Naive thymus-derived CD8-positive, alpha-beta T cell (primary cell): ENCODE results near the gene SYCP2L. TPM values are rescaled to one million over a fixed set of nuclear protein-coding genes. Genes with fewer than 3 reads are reported as not detected.
"Not testable (repeated sequence)": the region's sequence is repeated elsewhere in the genome, so short reads cannot be mapped to it uniquely, and the experiment has no call there.

Experiments
- ATAC-seq, 2 donors: fragments of 150-1000 bp; cut with Tn5 transposase in 1 of 2; sonication (Bioruptor Pico), chemical (Tn5 transposase) in 1 of 2; 1 replicate in 1 of 2; 2 replicates in 1 of 2; pipeline ENCODE4 v1.10.0; 2021; ENCODE audit warnings: mild to moderate bottlenecking in 2 of 2, moderate library complexity in 2 of 2
- POLR2A ChIA-PET: fragments of 350-600 bp; sonication (Branson Sonifier 250); formaldehyde crosslinking; loops from one replicate; lab custom pipeline; 2021; ENCODE audit warnings: antibody characterized with exemption; lab: Charles Lee
- DNase-seq, 10 donors: peaks; one replicate each; pipeline versions ENCODE4 v3.0.0 to v3.0.0-alpha.2; 2020 to 2022
- H3K27ac Mint-ChIP-seq, 10 donors: one replicate each; pipeline ENCODE4 v1.8.0; 2020 to 2022; ENCODE audit warnings: mild to moderate bottlenecking in 10 of 10, mixed read lengths in 10 of 10, moderate library complexity in 4 of 10, inconsistent platforms in 1 of 10
- H3K27me3 Mint-ChIP-seq, 5 donors: one replicate each; pipeline ENCODE4 v1.8.0; 2021 to 2022; ENCODE audit warnings: mixed read lengths in 5 of 5
- H3K36me3 Mint-ChIP-seq, 3 donors: one replicate each; pipeline ENCODE4 v1.8.0; 2020 to 2022; ENCODE audit warnings: mixed read lengths in 3 of 3, mild to moderate bottlenecking in 2 of 3, inconsistent platforms in 1 of 3
- H3K4me1 Mint-ChIP-seq, 4 donors: one replicate each; pipeline ENCODE4 v1.8.0; 2021 to 2022; ENCODE audit warnings: mixed read lengths in 4 of 4
- H3K4me3 Mint-ChIP-seq, 10 donors: one replicate each; pipeline ENCODE4 v1.8.0; 2020 to 2022; ENCODE audit warnings: mild to moderate bottlenecking in 10 of 10, mixed read lengths in 10 of 10, moderate library complexity in 6 of 10, inconsistent platforms in 1 of 10
- H3K9me3 Mint-ChIP-seq, 9 donors: one replicate each; pipeline ENCODE4 v1.8.0; 2020 to 2022; ENCODE audit warnings: mixed read lengths in 9 of 9, mild to moderate bottlenecking in 3 of 9, inconsistent platforms in 1 of 9, moderate library complexity in 1 of 9
- polyA plus RNA-seq, 3 donors: library from polyadenylated mRNA; unstranded; fragments of 300-500 nt; fragmentation: Illumina TruSeq; gene quantifications; one replicate each; pipeline ENCODE4 v1.2.3, GENCODE V29; 2021
- total RNA-seq, 8 experiments: library from RNA in 2 of 8; stranded (reverse) in 2 of 8; gene quantifications; one replicate each; pipeline ENCODE4 v1.2.3 and lab custom pipeline; 2021 to 2026

The SYCP2L gene
- total and polyA plus RNA-seq, 5 experiments from 2014 or later = not detected

DNA sequence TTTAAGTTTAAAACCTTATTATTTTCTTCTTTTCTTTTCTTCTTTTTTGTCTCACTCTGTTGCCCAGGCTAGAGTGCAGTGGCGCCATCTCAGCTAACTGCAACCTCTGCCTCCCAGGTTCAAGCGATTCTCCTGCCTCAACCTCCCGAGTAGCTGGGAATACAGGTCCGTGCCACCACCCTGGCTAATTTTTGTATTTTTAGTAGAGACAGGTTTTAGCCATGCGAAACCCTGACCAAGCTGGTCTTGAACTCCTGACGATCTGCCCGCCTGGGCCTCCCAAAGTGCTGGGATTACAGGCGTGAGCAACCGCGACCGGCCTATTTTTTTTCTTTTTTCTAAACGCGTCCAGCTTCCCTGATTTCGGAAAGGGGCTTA, 4.6 kb upstream of the SYCP2L start:
- ATAC-seq = not testable (repeated sequence)
- Mint-ChIP-seq H3K4me3 (peak overlapping the region in 3 of 10 donors; percentile 20 to 48 (median 37)), H3K4me1 (peaks cover 3 to 25% (median 17%) of the 10 kb centered on the region in 4 donors)

GRCh38 chr6:10882657-10883171, 4.1 kb upstream of the SYCP2L start:
- peak overlapping the region in 6 of 10 donors; percentile 15 to 66 (median 26) for H3K4me3 Mint-ChIP-seq
- H3K4me1 Mint-ChIP-seq = peaks cover 4 to 29% (median 21%) of the 10 kb centered on the region in 4 donors
- peaks cover 0 to 4% (median 0%) of the 10 kb centered on the region in 3 donors for H3K36me3 Mint-ChIP-seq
- H3K27me3 Mint-ChIP-seq = peaks cover 30 to 92% (median 70%) of the 10 kb centered on the region in 5 donors
- DNase-seq = no peak
- POLR2A ChIA-PET = no interaction called here
- H3K27ac Mint-ChIP-seq = no peak overlapping the region
- peaks cover 0 to 7% (median 0%) of the 10 kb centered on the region in 9 donors for H3K9me3 Mint-ChIP-seq
- no peak for ATAC-seq

More for the DNA sequence above, 4.6 kb upstream of the SYCP2L start:
- POLR2A ChIA-PET, H3K9me3 Mint-ChIP-seq, H3K27ac Mint-ChIP-seq, H3K36me3 Mint-ChIP-seq, DNase-seq: not testable (repeated sequence)
- H3K27me3 Mint-ChIP-seq = peaks cover 28 to 88% (median 67%) of the 10 kb centered on the region in 5 donors

- Mint-ChIP-seq H3K27ac (no peak overlapping the region), H3K4me3 (peak overlapping the region in 3 of 10 donors; percentile 11 to 62 (median 14))
- DNase-seq = no peak
Observed at GRCh38 chr6:10883312-10884244, 3.3 kb upstream of the SYCP2L start.

GRCh38 chr6:10884245-10884972, 2.4 kb upstream of the SYCP2L start:
- no peak for ATAC-seq
- peaks cover 5 to 30% (median 26%) of the 10 kb centered on the region in 4 donors for H3K4me1 Mint-ChIP-seq
- H3K4me3 Mint-ChIP-seq = peak overlapping the region in 4 of 10 donors; percentile 1 to 56 (median 25)

More at GRCh38 chr6:10883312-10884244, 3.3 kb upstream of the SYCP2L start:
- H3K9me3 Mint-ChIP-seq = peaks cover 0 to 7% (median 0%) of the 10 kb centered on the region in 9 donors
- peaks cover 0 to 4% (median 0%) of the 10 kb centered on the region in 3 donors for H3K36me3 Mint-ChIP-seq
- POLR2A ChIA-PET = no interaction called here
- H3K4me1 Mint-ChIP-seq = peaks cover 5 to 30% (median 23%) of the 10 kb centered on the region in 4 donors
- peaks cover 32 to 95% (median 70%) of the 10 kb centered on the region in 5 donors for H3K27me3 Mint-ChIP-seq
- ATAC-seq = no peak

GRCh38 chr6:10886365-10886690, 524 bp upstream of the SYCP2L start:
- H3K4me1 Mint-ChIP-seq = peaks cover 5 to 30% (median 26%) of the 10 kb centered on the region in 4 donors

More at GRCh38 chr6:10884245-10884972, 2.4 kb upstream of the SYCP2L start:
- Mint-ChIP-seq H3K36me3 (peaks cover 0 to 10% (median 0%) of the 10 kb centered on the region in 3 donors), H3K27ac (no peak overlapping the region), H3K27me3 (peaks cover 33 to 95% (median 69%) of the 10 kb centered on the region in 5 donors), H3K9me3 (peaks cover 0 to 9% (median 0%) of the 10 kb centered on the region in 9 donors)
- no peak for DNase-seq
- POLR2A ChIA-PET = no interaction called here

DNA sequence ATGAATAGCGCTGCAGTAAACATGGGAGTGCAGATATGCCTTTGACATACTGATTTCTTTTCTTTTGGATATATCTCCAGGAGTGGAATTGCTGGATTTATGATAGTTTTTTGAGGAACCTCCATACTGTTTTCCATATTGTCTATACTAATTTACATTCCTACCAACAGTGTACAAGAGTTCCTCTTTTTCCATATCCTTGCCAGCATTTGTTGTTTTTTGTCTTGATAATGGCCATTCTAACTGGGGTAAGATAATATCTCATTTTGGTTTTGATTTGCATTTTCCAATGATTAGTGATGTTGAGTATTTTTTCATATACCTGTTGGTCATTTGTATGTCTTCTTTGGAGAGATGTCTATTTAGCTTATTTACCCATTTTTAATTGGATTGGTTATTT, 3.3 kb downstream of the SYCP2L start:
- POLR2A ChIA-PET = no interaction called here
- DNase-seq = no peak
- no peak for ATAC-seq
- no peak overlapping the region for H3K27ac Mint-ChIP-seq
- H3K4me3 Mint-ChIP-seq = no peak overlapping the region
- H3K9me3 Mint-ChIP-seq = peaks cover 0 to 10% (median 2%) of the 10 kb centered on the region in 9 donors
- peaks cover 0 to 20% (median 0%) of the 10 kb centered on the region in 3 donors for H3K36me3 Mint-ChIP-seq
- H3K27me3 Mint-ChIP-seq = peaks cover 36 to 82% (median 47%) of the 10 kb centered on the region in 5 donors
- peaks cover 2 to 18% (median 12%) of the 10 kb centered on the region in 4 donors for H3K4me1 Mint-ChIP-seq

More at GRCh38 chr6:10886365-10886690, 524 bp upstream of the SYCP2L start:
- DNase-seq, POLR2A ChIA-PET, ATAC-seq, H3K27ac Mint-ChIP-seq, H3K9me3 Mint-ChIP-seq: not testable (repeated sequence)
- Mint-ChIP-seq H3K4me3 (peak overlapping the region in 2 of 10 donors; percentile 64 to 77), H3K27me3 (peaks cover 35 to 95% (median 62%) of the 10 kb centered on the region in 5 donors), H3K36me3 (peaks cover 0 to 13% (median 0%) of the 10 kb centered on the region in 3 donors)

DNA sequence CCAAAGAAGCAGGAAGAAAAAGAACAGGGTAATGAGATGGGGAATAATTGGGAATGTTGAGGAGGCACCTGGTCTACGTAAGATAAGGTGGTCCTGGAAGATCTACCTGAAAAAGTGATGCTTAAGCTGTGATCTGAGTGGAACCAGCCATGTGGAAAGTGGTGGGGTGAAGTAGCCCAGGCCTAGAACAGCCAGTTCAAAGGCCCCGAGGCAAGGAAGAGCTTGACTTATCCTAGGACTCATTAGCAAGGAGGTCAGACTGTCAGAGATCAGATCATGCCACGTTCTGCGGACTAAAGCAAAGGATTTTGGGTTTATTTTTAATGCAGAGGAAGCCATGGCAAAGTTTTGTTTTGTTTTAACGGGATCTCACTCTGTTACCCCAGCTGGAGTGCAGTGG, 5.1 kb downstream of the SYCP2L start:
- DNase-seq (no peak), ATAC-seq (no peak)
- no peak overlapping the region for H3K4me3 Mint-ChIP-seq
- H3K4me1 Mint-ChIP-seq = peaks cover 2 to 12% (median 8%) of the 10 kb centered on the region in 4 donors
- H3K27ac Mint-ChIP-seq = peak overlapping the region in 1 of 10 donors; percentile 2
- peaks cover 0 to 10% (median 2%) of the 10 kb centered on the region in 9 donors for H3K9me3 Mint-ChIP-seq
- POLR2A ChIA-PET = no interaction called here
- H3K27me3 Mint-ChIP-seq = peaks cover 30 to 72% (median 43%) of the 10 kb centered on the region in 5 donors
- H3K36me3 Mint-ChIP-seq = peaks cover 0 to 20% (median 0%) of the 10 kb centered on the region in 3 donors

DNA sequence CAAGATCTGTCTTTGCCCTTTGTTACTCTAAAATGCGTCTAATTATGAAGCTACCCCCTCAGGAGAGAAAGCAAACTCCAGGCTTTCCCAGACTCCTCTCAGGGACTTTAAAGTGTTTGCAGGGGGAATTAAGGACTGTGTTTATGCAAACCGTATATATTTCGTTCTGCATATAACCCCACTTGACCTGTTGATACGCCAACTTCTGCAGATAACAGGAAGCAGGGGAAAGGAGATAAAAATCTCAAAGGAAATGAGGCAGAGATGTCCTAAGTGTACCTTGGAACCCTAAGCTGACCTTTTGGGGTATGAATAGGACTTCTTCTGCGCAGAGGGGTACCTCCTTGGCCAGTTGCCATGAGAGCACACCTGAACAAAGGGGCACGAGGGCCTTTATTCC, 8.1 kb downstream of the SYCP2L start:
- peaks cover 0 to 5% (median 0%) of the 10 kb centered on the region in 9 donors for H3K9me3 Mint-ChIP-seq
- DNase-seq (no peak), ATAC-seq (no peak)
- H3K36me3 Mint-ChIP-seq = peaks cover 0 to 15% (median 0%) of the 10 kb centered on the region in 3 donors
- H3K4me1 Mint-ChIP-seq = no peaks in the 10 kb centered on the region
- peaks cover 17 to 42% (median 24%) of the 10 kb centered on the region in 5 donors for H3K27me3 Mint-ChIP-seq
- no peak overlapping the region for H3K27ac Mint-ChIP-seq
- H3K4me3 Mint-ChIP-seq = no peak overlapping the region
- POLR2A ChIA-PET = no interaction called here

DNA sequence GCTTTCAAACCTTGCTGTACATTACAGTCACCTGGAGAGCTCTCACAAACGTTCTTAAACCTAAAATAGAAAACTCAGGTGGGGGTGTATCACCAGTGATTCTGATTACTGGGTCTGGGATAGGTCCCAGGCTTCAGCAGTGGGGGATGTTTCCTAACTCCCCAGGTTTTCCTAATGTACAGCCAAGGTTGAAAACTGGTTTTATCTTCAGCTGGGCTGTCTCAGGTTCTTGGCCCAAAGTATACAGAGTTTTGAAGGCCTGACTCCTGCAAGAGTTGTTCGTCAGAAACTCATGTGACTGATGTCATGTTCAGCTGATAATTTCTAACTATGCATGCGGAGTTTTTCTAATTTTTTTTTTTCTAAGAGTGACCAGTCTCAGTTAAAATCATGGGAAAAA, 9.8 kb downstream of the SYCP2L start:
- Mint-ChIP-seq H3K4me3 (no peak overlapping the region), H3K27me3 (peaks cover 6 to 24% (median 13%) of the 10 kb centered on the region in 5 donors), H3K9me3 (peaks cover 0 to 4% (median 0%) of the 10 kb centered on the region in 9 donors), H3K4me1 (peaks cover 0 to 5% (median 1%) of the 10 kb centered on the region in 4 donors), H3K27ac (no peak overlapping the region), H3K36me3 (peaks cover 0 to 4% (median 3%) of the 10 kb centered on the region in 3 donors)
- ATAC-seq (no peak), DNase-seq (no peak)
- POLR2A ChIA-PET = no interaction called here

DNA sequence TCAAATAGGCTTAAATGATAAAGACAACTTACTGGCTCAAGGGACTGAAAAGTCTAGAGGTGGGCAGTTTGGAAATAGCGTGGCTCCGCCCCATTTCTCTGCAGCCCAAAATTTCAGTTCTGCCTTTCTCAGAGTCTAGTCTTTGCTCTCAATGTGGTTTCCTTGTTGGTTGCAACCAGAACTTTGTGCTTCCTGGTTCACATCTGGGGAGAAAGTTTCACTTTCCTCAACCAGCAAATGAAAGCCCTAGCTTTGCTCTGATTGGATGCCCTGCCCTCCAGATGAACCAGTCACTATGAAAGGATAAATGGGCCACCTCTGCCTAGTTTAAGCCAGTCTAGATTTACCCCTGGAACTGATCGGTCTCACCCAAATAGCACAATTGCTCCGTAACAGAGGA, 14.9 kb downstream of the SYCP2L start:
- Mint-ChIP-seq H3K4me3 (peak overlapping the region in 3 of 10 donors; percentile 8 to 57 (median 8)), H3K36me3 (peaks cover 0 to 3% (median 0%) of the 10 kb centered on the region in 3 donors), H3K27me3 (no peaks in the 10 kb centered on the region), H3K9me3 (peaks cover 0 to 4% (median 0%) of the 10 kb centered on the region in 9 donors), H3K27ac (peak overlapping the region in 3 of 10 donors; percentile 17 to 26 (median 18)), H3K4me1 (peaks cover 0 to 11% (median 6%) of the 10 kb centered on the region in 4 donors)
- no peak for ATAC-seq
- DNase-seq = no peak
- POLR2A ChIA-PET = no interaction called here

DNA sequence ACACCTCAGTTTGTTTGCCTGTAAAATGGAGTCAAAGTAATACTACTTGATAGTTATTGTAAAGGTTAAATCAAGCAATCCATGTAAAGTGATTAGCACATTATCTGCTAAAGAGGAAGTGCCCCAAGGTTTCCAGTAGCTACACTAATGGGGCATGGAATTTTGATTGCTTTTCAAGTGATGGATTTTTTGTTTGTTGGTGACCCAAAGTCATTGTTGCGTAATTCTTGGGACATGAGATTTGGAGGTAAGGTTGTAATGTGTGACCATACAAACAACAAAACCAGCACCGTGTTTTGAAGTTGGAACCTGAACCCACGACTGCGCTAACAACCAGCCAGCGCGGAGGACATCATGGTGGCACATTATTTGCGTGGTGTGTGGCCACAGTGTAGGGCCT, 17.2 kb downstream of the SYCP2L start:
- Mint-ChIP-seq H3K36me3 (peaks cover 0 to 3% (median 0%) of the 10 kb centered on the region in 3 donors), H3K27ac (no peak overlapping the region), H3K9me3 (peaks cover 0 to 4% (median 0%) of the 10 kb centered on the region in 9 donors), H3K27me3 (peaks cover 0 to 3% (median 0%) of the 10 kb centered on the region in 5 donors), H3K4me1 (peaks cover 0 to 11% (median 6%) of the 10 kb centered on the region in 4 donors), H3K4me3 (no peak overlapping the region)
- no peak for ATAC-seq
- no peak for DNase-seq
- POLR2A ChIA-PET = no interaction called here

- Mint-ChIP-seq H3K4me1 (no peaks in the 10 kb centered on the region), H3K36me3 (no peaks in the 10 kb centered on the region), H3K4me3 (no peak overlapping the region), H3K27me3 (peaks cover 0 to 11% (median 5%) of the 10 kb centered on the region in 5 donors), H3K9me3 (no peaks in the 10 kb centered on the region), H3K27ac (no peak overlapping the region)
- DNase-seq (no peak), ATAC-seq (no peak)
- POLR2A ChIA-PET = no interaction called here
Observed at GRCh38 chr6:10908228-10908627, 21.4 kb downstream of the SYCP2L start.
